ENCODE measurements around the gene ZBTB25. TPM values are rescaled to one million over a fixed set of nuclear protein-coding genes. Genes with fewer than 3 reads are reported as not detected.

Gene ZBTB25
- polyA plus RNA-seq, 4 donors = 0.81 to 11.4 (median 1.7) TPM

- H3K4me3 ChIP-seq (ENCODE audit: low read depth in 1 of 3, low read length in 3 of 3) = no peak overlapping the region
- peaks cover 4 to 58% (median 13%) of the 10 kb centered on the region in 3 donors for H3K36me3 ChIP-seq (ENCODE audit: control insufficient read depth in 3 of 3, insufficient read depth in 2 of 3, low read depth in 1 of 3, low read length in 3 of 3)
- no peak overlapping the region for H3K27ac ChIP-seq (ENCODE audit: low read depth in 1 of 3, low read length in 2 of 3)
- no peaks in the 10 kb centered on the region for H3K9me3 ChIP-seq (ENCODE audit: control insufficient read depth in 2 of 2, insufficient read depth in 1 of 2, low read depth in 1 of 2, low read length in 1 of 2)
- WGBS, 3 donors = 74 to 77% (median 76%) methylated on average over 3 of the region's 3 CpGs
- DNase-seq = no peak
- FAIRE-seq = no peak
- H3K27me3 ChIP-seq (ENCODE audit: control insufficient read depth in 3 of 3, insufficient read depth in 3 of 3, low read length in 3 of 3) = no peaks in the 10 kb centered on the region
- H3K4me1 ChIP-seq (ENCODE audit: control insufficient read depth in 3 of 3, insufficient read depth in 2 of 3, low read depth in 1 of 3, low read length in 2 of 3) = no peaks in the 10 kb centered on the region
Observed at GRCh38 chr14:64416348-64416932, 87.2 kb downstream of the ZBTB25 start.

- 73 to 84% (median 76%) methylated on average over 1 of the region's 1 CpG for WGBS, 3 donors
- Histone ChIP-seq H3K4me3 (ENCODE audit: low read depth in 1 of 3, low read length in 3 of 3) (no peak overlapping the region), H3K4me1 (ENCODE audit: control insufficient read depth in 3 of 3, insufficient read depth in 2 of 3, low read depth in 1 of 3, low read length in 2 of 3) (no peaks in the 10 kb centered on the region), H3K27me3 (ENCODE audit: control insufficient read depth in 3 of 3, insufficient read depth in 3 of 3, low read length in 3 of 3) (no peaks in the 10 kb centered on the region), H3K9me3 (ENCODE audit: control insufficient read depth in 2 of 2, insufficient read depth in 1 of 2, low read depth in 1 of 2, low read length in 1 of 2) (no peaks in the 10 kb centered on the region), H3K36me3 (ENCODE audit: control insufficient read depth in 3 of 3, insufficient read depth in 2 of 3, low read depth in 1 of 3, low read length in 3 of 3) (peaks cover 2 to 43% (median 8%) of the 10 kb centered on the region in 3 donors), H3K27ac (ENCODE audit: low read depth in 1 of 3, low read length in 2 of 3) (no peak overlapping the region)
- DNase-seq (no peak), FAIRE-seq (no peak)
Observed at GRCh38 chr14:64412237-64412636, 91.4 kb downstream of the ZBTB25 start.

GRCh38 chr14:64411001-64411400 is 92.6 kb downstream of the ZBTB25 start:
- no peaks in the 10 kb centered on the region for H3K9me3 ChIP-seq (ENCODE audit: control insufficient read depth in 2 of 2, insufficient read depth in 1 of 2, low read depth in 1 of 2, low read length in 1 of 2)
- no peak overlapping the region for H3K4me3 ChIP-seq (ENCODE audit: low read depth in 1 of 3, low read length in 3 of 3)
- H3K27me3 ChIP-seq (ENCODE audit: control insufficient read depth in 3 of 3, insufficient read depth in 3 of 3, low read length in 3 of 3) = no peaks in the 10 kb centered on the region
- H3K36me3 ChIP-seq (ENCODE audit: control insufficient read depth in 3 of 3, insufficient read depth in 2 of 3, low read depth in 1 of 3, low read length in 3 of 3) = peaks cover 0 to 39% (median 8%) of the 10 kb centered on the region in 3 donors
- no peak for FAIRE-seq
- 90 to 95% (median 92%) methylated on average over 4 of the region's 4 CpGs for WGBS, 3 donors
- no peak overlapping the region for H3K27ac ChIP-seq (ENCODE audit: low read depth in 1 of 3, low read length in 2 of 3)
- no peaks in the 10 kb centered on the region for H3K4me1 ChIP-seq (ENCODE audit: control insufficient read depth in 3 of 3, insufficient read depth in 2 of 3, low read depth in 1 of 3, low read length in 2 of 3)
- DNase-seq = no peak

- Histone ChIP-seq H3K4me1 (ENCODE audit: control insufficient read depth in 3 of 3, insufficient read depth in 2 of 3, low read depth in 1 of 3, low read length in 2 of 3) (no peaks in the 10 kb centered on the region), H3K9me3 (ENCODE audit: control insufficient read depth in 2 of 2, insufficient read depth in 1 of 2, low read depth in 1 of 2, low read length in 1 of 2) (no peaks in the 10 kb centered on the region), H3K36me3 (ENCODE audit: control insufficient read depth in 3 of 3, insufficient read depth in 2 of 3, low read depth in 1 of 3, low read length in 3 of 3) (peaks cover 0 to 36% (median 3%) of the 10 kb centered on the region in 3 donors), H3K27ac (ENCODE audit: low read depth in 1 of 3, low read length in 2 of 3) (no peak overlapping the region), H3K27me3 (ENCODE audit: control insufficient read depth in 3 of 3, insufficient read depth in 3 of 3, low read length in 3 of 3) (no peaks in the 10 kb centered on the region), H3K4me3 (ENCODE audit: low read depth in 1 of 3, low read length in 3 of 3) (no peak overlapping the region)
- 63 to 82% (median 74%) methylated on average over 5 of the region's 5 CpGs for WGBS, 3 donors
- no peak for DNase-seq
- no peak for FAIRE-seq
Observed at GRCh38 chr14:64410084-64410774, 93.4 kb downstream of the ZBTB25 start.

- Histone ChIP-seq H3K4me3 (ENCODE audit: low read depth in 1 of 3, low read length in 3 of 3) (no peak overlapping the region), H3K27ac (ENCODE audit: low read depth in 1 of 3, low read length in 2 of 3) (no peak overlapping the region), H3K9me3 (ENCODE audit: control insufficient read depth in 2 of 2, insufficient read depth in 1 of 2, low read depth in 1 of 2, low read length in 1 of 2) (no peaks in the 10 kb centered on the region), H3K4me1 (ENCODE audit: control insufficient read depth in 3 of 3, insufficient read depth in 2 of 3, low read depth in 1 of 3, low read length in 2 of 3) (no peaks in the 10 kb centered on the region), H3K27me3 (ENCODE audit: control insufficient read depth in 3 of 3, insufficient read depth in 3 of 3, low read length in 3 of 3) (no peaks in the 10 kb centered on the region), H3K36me3 (ENCODE audit: control insufficient read depth in 3 of 3, insufficient read depth in 2 of 3, low read depth in 1 of 3, low read length in 3 of 3) (peaks cover 0 to 34% (median 3%) of the 10 kb centered on the region in 3 donors)
- DNase-seq (no peak), FAIRE-seq (no peak)
- 90 to 94% (median 90%) methylated on average over 7 of the region's 7 CpGs for WGBS, 3 donors
Observed at GRCh38 chr14:64409126-64409920, 94.3 kb downstream of the ZBTB25 start.

GRCh38 chr14:64407329-64407728 is 96.3 kb downstream of the ZBTB25 start:
- H3K9me3 ChIP-seq (ENCODE audit: control insufficient read depth in 2 of 2, insufficient read depth in 1 of 2, low read depth in 1 of 2, low read length in 1 of 2) = no peaks in the 10 kb centered on the region
- FAIRE-seq (no peak), DNase-seq (no peak)
- H3K27ac ChIP-seq (ENCODE audit: low read depth in 1 of 3, low read length in 2 of 3) = no peak overlapping the region
- WGBS, 3 donors = 86 to 92% (median 91%) methylated on average over 2 of the region's 2 CpGs
- H3K27me3 ChIP-seq (ENCODE audit: control insufficient read depth in 3 of 3, insufficient read depth in 3 of 3, low read length in 3 of 3) = no peaks in the 10 kb centered on the region
- H3K4me3 ChIP-seq (ENCODE audit: low read depth in 1 of 3, low read length in 3 of 3) = no peak overlapping the region
- no peaks in the 10 kb centered on the region for H3K4me1 ChIP-seq (ENCODE audit: control insufficient read depth in 3 of 3, insufficient read depth in 2 of 3, low read depth in 1 of 3, low read length in 2 of 3)
- H3K36me3 ChIP-seq (ENCODE audit: control insufficient read depth in 3 of 3, insufficient read depth in 2 of 3, low read depth in 1 of 3, low read length in 3 of 3) = peaks cover 0 to 30% (median 6%) of the 10 kb centered on the region in 3 donors

- DNase-seq = no peak
- peaks cover 0 to 26% (median 3%) of the 10 kb centered on the region in 3 donors for H3K36me3 ChIP-seq (ENCODE audit: control insufficient read depth in 3 of 3, insufficient read depth in 2 of 3, low read depth in 1 of 3, low read length in 3 of 3)
- H3K4me1 ChIP-seq (ENCODE audit: control insufficient read depth in 3 of 3, insufficient read depth in 2 of 3, low read depth in 1 of 3, low read length in 2 of 3) = no peaks in the 10 kb centered on the region
- no peaks in the 10 kb centered on the region for H3K27me3 ChIP-seq (ENCODE audit: control insufficient read depth in 3 of 3, insufficient read depth in 3 of 3, low read length in 3 of 3)
- no peak overlapping the region for H3K27ac ChIP-seq (ENCODE audit: low read depth in 1 of 3, low read length in 2 of 3)
- no peak for FAIRE-seq
- H3K4me3 ChIP-seq (ENCODE audit: low read depth in 1 of 3, low read length in 3 of 3) = no peak overlapping the region
- H3K9me3 ChIP-seq (ENCODE audit: control insufficient read depth in 2 of 2, insufficient read depth in 1 of 2, low read depth in 1 of 2, low read length in 1 of 2) = no peaks in the 10 kb centered on the region
- 69 to 78% (median 71%) methylated on average over 4 of the region's 4 CpGs for WGBS, 3 donors
Observed at GRCh38 chr14:64405295-64405694, 98.3 kb downstream of the ZBTB25 start.

GRCh38 chr14:64401949-64402348 is 101.7 kb downstream of the ZBTB25 start:
- Histone ChIP-seq H3K27ac (ENCODE audit: low read depth in 1 of 3, low read length in 2 of 3) (no peak overlapping the region), H3K36me3 (ENCODE audit: control insufficient read depth in 3 of 3, insufficient read depth in 2 of 3, low read depth in 1 of 3, low read length in 3 of 3) (peaks cover 0 to 16% (median 3%) of the 10 kb centered on the region in 3 donors), H3K4me1 (ENCODE audit: control insufficient read depth in 3 of 3, insufficient read depth in 2 of 3, low read depth in 1 of 3, low read length in 2 of 3) (no peaks in the 10 kb centered on the region), H3K4me3 (ENCODE audit: low read depth in 1 of 3, low read length in 3 of 3) (no peak overlapping the region), H3K27me3 (ENCODE audit: control insufficient read depth in 3 of 3, insufficient read depth in 3 of 3, low read length in 3 of 3) (no peaks in the 10 kb centered on the region), H3K9me3 (ENCODE audit: control insufficient read depth in 2 of 2, insufficient read depth in 1 of 2, low read depth in 1 of 2, low read length in 1 of 2) (no peaks in the 10 kb centered on the region)
- DNase-seq (no peak), FAIRE-seq (no peak)
- 92 to 96% (median 92%) methylated on average over 1 of the region's 1 CpG for WGBS, 3 donors

Measured in small intestine (tissue), 7 donors.